WERI-Rb-1 (cell line): ENCODE measurements around the gene DCAKD.
A peak's percentile ranks its signal among the peaks of the same experiment; 100 is the strongest.

ENCODE experiments used
- DNase-seq: peaks from one replicate; pipeline ENCODE4 v3.0.0-alpha.2; 2020
- H3K27ac ChIP-seq: fragments of 250-450 bp; sonication (Bioruptor Pico); 2 replicates; pipeline ENCODE4 v1.5.1; 2020; ENCODE audit warnings: mild to moderate bottlenecking, moderate library complexity
- H3K27me3 ChIP-seq: fragments of 250-450 bp; sonication (Bioruptor Pico); 2 replicates; pipeline ENCODE4 v1.5.1; 2021; ENCODE audit warnings: mild to moderate bottlenecking, low read depth, moderate library complexity; ENCODE audit not compliant: insufficient read depth, severe bottlenecking
- H3K36me3 ChIP-seq: fragments of 250-450 bp; sonication (Bioruptor Pico); 2 replicates; pipeline ENCODE4 v1.5.1; 2020; ENCODE audit warnings: mild to moderate bottlenecking, moderate library complexity
- H3K4me3 ChIP-seq: 2 replicates; pipeline ENCODE4 v1.5.1; 2011; ENCODE audit warnings: low read depth, mild to moderate bottlenecking, control low read depth, low read length
- H3K9me3 ChIP-seq: fragments of 250-450 bp; sonication (Bioruptor Pico); 2 replicates; pipeline ENCODE4 v1.5.1; 2021; ENCODE audit warnings: mild to moderate bottlenecking, moderate library complexity; ENCODE audit not compliant: severe bottlenecking
- TF ChIP-seq, protein P1 (sequence below): IDR thresholded peaks from 2 replicates; pipeline ENCODE4 v1.5.1; 2011; ENCODE audit warnings: low read depth, mild to moderate bottlenecking, control low read depth, inconsistent platforms, low read length

DCAKD gene

DNA sequence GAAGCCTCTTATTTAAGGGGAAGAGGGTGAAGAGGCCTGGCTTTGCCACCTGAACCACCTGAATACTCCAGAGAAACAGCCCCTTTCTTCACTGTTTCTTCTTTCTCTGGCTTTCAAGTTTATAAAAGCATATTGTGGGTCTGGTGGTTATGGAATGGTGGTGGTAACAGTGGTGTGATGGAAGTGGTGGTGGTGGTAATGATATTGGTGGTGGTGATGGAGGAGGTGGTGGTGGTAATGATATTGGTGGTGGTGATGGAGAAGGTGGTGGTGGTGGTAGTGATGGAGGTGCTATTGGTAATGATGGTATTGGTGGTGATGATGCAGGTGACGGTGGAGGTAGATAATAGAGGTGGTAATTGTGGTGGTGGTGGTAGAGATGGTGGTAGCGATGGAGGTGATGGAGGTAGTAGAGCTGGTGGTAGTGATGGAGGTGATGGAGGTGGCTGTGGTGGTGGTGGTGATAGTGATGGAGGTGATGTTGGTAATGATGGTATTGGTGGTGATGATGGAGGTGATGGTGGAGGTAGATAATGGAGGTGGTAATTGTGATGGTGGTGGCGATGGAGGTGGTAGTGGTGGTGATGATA is 69.2 kb downstream of the DCAKD start:
- no peak overlapping the region for H3K4me3 ChIP-seq
- DNase-seq = no peak
- H3K27ac ChIP-seq = no peak overlapping the region
- H3K27me3 ChIP-seq = no peaks in the 10 kb centered on the region
- H3K36me3 ChIP-seq = no peaks in the 10 kb centered on the region
- H3K9me3 ChIP-seq = peaks cover 3% of the 10 kb centered on the region
- TF ChIP-seq, protein P1, sequence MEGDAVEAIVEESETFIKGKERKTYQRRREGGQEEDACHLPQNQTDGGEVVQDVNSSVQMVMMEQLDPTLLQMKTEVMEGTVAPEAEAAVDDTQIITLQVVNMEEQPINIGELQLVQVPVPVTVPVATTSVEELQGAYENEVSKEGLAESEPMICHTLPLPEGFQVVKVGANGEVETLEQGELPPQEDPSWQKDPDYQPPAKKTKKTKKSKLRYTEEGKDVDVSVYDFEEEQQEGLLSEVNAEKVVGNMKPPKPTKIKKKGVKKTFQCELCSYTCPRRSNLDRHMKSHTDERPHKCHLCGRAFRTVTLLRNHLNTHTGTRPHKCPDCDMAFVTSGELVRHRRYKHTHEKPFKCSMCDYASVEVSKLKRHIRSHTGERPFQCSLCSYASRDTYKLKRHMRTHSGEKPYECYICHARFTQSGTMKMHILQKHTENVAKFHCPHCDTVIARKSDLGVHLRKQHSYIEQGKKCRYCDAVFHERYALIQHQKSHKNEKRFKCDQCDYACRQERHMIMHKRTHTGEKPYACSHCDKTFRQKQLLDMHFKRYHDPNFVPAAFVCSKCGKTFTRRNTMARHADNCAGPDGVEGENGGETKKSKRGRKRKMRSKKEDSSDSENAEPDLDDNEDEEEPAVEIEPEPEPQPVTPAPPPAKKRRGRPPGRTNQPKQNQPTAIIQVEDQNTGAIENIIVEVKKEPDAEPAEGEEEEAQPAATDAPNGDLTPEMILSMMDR = no peak

DNA sequence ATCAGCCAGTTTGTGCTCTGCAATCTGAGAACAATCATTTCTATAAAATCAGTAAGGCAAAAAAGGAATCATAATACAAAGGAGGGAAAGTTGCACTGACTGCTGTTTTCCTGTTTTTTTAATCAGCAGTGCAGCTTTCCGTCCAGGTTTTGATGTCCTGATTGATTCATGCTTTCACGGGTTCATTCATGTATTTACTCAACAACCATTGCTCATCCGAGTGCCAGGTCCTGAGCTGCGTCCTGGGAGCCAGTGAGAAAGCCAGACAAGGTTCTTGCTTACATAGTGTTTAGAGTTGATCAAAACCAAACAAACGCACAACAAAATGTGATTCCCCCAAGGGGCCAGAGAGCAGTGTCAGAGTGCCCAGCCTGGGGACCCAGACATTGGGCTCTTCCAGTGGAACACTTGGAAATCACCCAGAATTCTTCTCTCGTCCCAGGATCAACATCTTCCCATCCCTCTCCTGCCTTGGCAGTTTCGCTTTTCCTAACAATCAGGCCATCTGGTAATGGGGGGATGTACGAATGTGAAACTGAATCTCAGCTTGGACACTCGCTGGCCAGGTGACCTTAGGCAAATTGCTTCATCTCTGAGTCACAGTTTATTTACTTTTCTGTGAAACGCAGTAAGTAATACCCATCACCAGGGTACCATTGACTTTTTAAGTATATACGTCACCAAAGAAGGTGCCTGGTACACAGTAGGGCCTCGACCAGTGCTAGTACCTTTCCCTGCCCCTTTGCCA is 70.0 kb downstream of the DCAKD start:
- Histone ChIP-seq H3K27me3 (no peaks in the 10 kb centered on the region), H3K9me3 (peaks cover 3% of the 10 kb centered on the region), H3K36me3 (no peaks in the 10 kb centered on the region), H3K4me3 (no peak overlapping the region), H3K27ac (no peak overlapping the region)
- no peak for DNase-seq
- TF ChIP-seq, protein P1 = no peak

DNA sequence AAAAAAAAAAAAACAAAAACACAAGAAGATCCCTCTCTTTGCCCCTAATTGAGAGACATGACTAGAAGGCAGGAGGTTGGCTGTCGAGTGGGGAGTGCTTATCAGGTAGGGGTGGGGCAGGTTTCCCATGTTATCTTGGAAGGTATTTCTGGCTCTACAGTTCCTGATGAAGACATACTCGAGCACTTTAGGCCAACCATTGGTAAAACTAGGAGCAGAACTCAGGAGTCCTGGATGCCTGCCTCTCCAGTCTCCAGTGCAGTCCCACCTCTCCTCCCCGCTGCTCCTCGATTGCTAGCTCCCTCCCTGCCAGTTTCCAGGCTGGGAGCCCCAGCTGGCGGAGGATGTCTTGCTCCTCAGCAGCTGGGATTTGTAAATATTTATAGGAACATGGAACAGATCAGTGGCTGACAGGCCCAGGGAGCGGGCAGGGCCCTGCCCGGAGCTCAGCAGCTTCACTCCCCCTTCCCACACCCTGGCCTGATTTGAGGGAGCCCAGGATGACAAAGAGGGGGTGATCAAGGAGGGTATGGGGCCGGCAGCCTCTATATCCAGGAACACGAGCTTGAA is 71.9 kb downstream of the DCAKD start:
- H3K36me3 ChIP-seq = no peaks in the 10 kb centered on the region
- TF ChIP-seq, protein P1 = no peak
- H3K9me3 ChIP-seq = no peaks in the 10 kb centered on the region
- no peaks in the 10 kb centered on the region for H3K27me3 ChIP-seq
- H3K4me3 ChIP-seq = no peak overlapping the region
- no peak for DNase-seq
- H3K27ac ChIP-seq = no peak overlapping the region

DNA sequence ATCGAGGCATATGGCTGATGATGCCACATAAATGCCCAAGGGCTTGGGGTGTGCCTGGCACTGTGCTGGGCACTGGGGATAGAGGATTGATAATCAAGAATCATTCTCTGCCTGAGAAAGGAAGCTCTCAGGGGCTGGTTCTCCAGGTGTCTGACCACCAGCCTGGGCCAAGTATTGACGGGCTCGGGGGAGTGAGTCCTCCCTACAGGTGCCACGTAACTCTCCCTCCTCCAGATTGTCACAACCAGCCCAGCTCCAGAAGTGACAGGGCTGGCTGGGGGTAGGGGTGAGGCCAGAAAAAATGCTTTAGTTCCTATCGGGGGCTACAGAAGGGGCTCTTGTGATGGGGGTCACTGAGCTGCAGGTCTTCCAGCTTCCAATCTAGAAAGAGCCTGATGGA is 72.6 kb downstream of the DCAKD start:
- TF ChIP-seq, protein P1 = no peak
- Histone ChIP-seq H3K4me3 (no peak overlapping the region), H3K27ac (no peak overlapping the region), H3K27me3 (no peaks in the 10 kb centered on the region), H3K36me3 (no peaks in the 10 kb centered on the region), H3K9me3 (no peaks in the 10 kb centered on the region)
- DNase-seq = no peak

DNA sequence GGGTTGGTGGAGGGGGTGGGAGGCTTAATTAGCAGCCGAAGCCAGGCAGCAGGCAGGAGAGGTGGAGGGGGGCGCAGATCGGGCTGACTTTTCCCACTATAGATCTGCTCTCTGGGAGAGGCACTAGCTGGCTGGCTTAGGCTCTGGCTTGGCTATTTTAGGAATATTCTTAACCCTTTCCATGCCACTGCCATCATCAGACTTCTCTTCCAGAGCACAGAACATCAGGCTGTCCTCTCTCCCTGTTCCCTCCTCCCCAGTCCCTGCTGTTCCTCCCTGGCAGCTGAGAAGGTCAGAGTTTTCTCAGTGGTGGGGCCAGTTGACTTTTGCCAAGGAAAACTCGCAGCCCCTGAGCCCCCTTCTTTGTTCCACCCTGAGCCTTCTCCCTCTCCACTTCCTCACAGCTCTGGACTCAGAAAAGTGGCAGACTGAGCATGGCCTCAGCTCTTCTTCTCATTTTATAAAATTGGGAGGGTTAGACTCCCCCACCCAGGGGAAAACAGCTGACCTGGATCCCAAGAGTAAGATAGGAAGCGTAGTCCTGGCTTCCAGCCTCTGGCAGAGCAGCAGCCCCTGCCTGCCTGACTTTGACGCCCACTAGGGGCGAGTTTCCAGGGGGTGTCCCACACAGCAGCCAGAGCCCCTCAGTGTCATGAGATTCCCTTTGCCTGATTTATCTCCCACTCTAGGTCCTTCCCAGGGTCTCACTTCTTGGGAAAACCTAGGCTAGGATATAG is 73.5 kb downstream of the DCAKD start:
- Histone ChIP-seq H3K9me3 (no peaks in the 10 kb centered on the region), H3K27me3 (no peaks in the 10 kb centered on the region), H3K27ac (0 out of 2 replicates have a peak overlapping the region, but pooled peaks have one; percentile 2), H3K36me3 (no peaks in the 10 kb centered on the region), H3K4me3 (no peak overlapping the region)
- DNase-seq = peak; percentile 27
- TF ChIP-seq, protein P1 = 0 out of 2 replicates have a peak, but pooled peaks have one; percentile 19
